Activated CD4-positive, alpha-beta T cell treated with anti-CD3 and anti-CD28 coated beads, Interleukin-2, amount 50 U/mL, for 1 hour (primary cell): ENCODE results near the gene ADARB1.

ENCODE experiments used
- DNase-seq: peaks from one replicate; pipeline ENCODE4 v3.0.0-alpha.2; 2020

ADARB1 gene

GRCh38 chr21:45259206-45259840 lies 184.9 kb downstream of the ADARB1 start:
- no peak for DNase-seq

GRCh38 chr21:45260191-45260825 lies 185.9 kb downstream of the ADARB1 start:
- DNase-seq = no peak

- DNase-seq = no peak
Measured at GRCh38 chr21:45261093-45261492, 186.7 kb downstream of the ADARB1 start.

GRCh38 chr21:45262041-45262581 lies 187.7 kb downstream of the ADARB1 start:
- no peak for DNase-seq

- DNase-seq = no peak
Measured at GRCh38 chr21:45262616-45263015, 188.2 kb downstream of the ADARB1 start.

- no peak for DNase-seq
Measured at GRCh38 chr21:45263534-45263933, 189.2 kb downstream of the ADARB1 start.

GRCh38 chr21:45264146-45264911 lies 189.9 kb downstream of the ADARB1 start:
- no peak for DNase-seq

- no peak for DNase-seq
Measured at GRCh38 chr21:45264912-45265515, 190.6 kb downstream of the ADARB1 start.

GRCh38 chr21:45265721-45266517 lies 191.5 kb downstream of the ADARB1 start:
- DNase-seq = no peak

GRCh38 chr21:45266518-45267389 lies 192.4 kb downstream of the ADARB1 start:
- peak; percentile 41 for DNase-seq

- no peak for DNase-seq
Measured at GRCh38 chr21:45267390-45267760, 193.0 kb downstream of the ADARB1 start.

- DNase-seq = no peak
Measured at GRCh38 chr21:45269861-45270260, 195.5 kb downstream of the ADARB1 start.

GRCh38 chr21:45270306-45270821 lies 196.0 kb downstream of the ADARB1 start:
- no peak for DNase-seq
